NCI-H1436 treated with DMSO at 0.1 percent for 48 hours (cell line): ENCODE measurements around the gene IL18.
"Not testable (repeated sequence)": the region's sequence is repeated elsewhere in the genome, so short reads cannot be mapped to it uniquely, and the experiment has no call there.

Experiments
- DNase-seq: peaks from one replicate; lab custom pipeline; 2025; lab: John Stamatoyannopoulos, UW

IL18 gene

GRCh38 chr11:112172362-112172994 is 8.6 kb upstream of the IL18 start:
- no peak for DNase-seq

- DNase-seq: no peak
Measured at GRCh38 chr11:112167145-112167544, 3.3 kb upstream of the IL18 start, which contains the start of gene TEX12. Gene TEX12 (plus strand): TSS chr11:112167372. CDS start chr11:112169269, 1,897 bp downstream.

- DNase-seq: no peak
Measured at GRCh38 chr11:112166562-112166961, 2.7 kb upstream of the IL18 start.

- no peak for DNase-seq
Measured at GRCh38 chr11:112165049-112165448, 1.2 kb upstream of the IL18 start.

- no peak for DNase-seq
Measured at GRCh38 chr11:112162761-112163546, 940 bp downstream of the IL18 start.

- DNase-seq: not testable (repeated sequence)
Measured at GRCh38 chr11:112162200-112162599, 1.7 kb downstream of the IL18 start.

GRCh38 chr11:112161012-112161411 is 2.9 kb downstream of the IL18 start:
- DNase-seq: no peak

- DNase-seq: no peak
Measured at GRCh38 chr11:112160091-112160848, 3.6 kb downstream of the IL18 start.

GRCh38 chr11:112159098-112160065 is 4.5 kb downstream of the IL18 start:
- no peak for DNase-seq

GRCh38 chr11:112156956-112157766 is 6.7 kb downstream of the IL18 start:
- DNase-seq: no peak

- no peak for DNase-seq
Measured at GRCh38 chr11:112156153-112156955, 7.5 kb downstream of the IL18 start.

GRCh38 chr11:112150517-112150916 is 13.4 kb downstream of the IL18 start:
- no peak for DNase-seq

- DNase-seq: no peak
Measured at GRCh38 chr11:112143597-112143996, 20.3 kb downstream of the IL18 start.

GRCh38 chr11:112134473-112134872 is 29.4 kb downstream of the IL18 start:
- no peak for DNase-seq

- no peak for DNase-seq
Measured at GRCh38 chr11:112132737-112133136, 31.2 kb downstream of the IL18 start.

- DNase-seq: no peak
Measured at GRCh38 chr11:112129656-112130055, 34.2 kb downstream of the IL18 start.

- no peak for DNase-seq
Measured at GRCh38 chr11:112128483-112129121, 35.3 kb downstream of the IL18 start.

GRCh38 chr11:112127056-112127455 is 36.8 kb downstream of the IL18 start:
- no peak for DNase-seq

- DNase-seq: no peak
Measured at GRCh38 chr11:112123129-112123528, 40.8 kb downstream of the IL18 start.
